Measurements from ENCODE around the gene LAMB1.

DNA sequence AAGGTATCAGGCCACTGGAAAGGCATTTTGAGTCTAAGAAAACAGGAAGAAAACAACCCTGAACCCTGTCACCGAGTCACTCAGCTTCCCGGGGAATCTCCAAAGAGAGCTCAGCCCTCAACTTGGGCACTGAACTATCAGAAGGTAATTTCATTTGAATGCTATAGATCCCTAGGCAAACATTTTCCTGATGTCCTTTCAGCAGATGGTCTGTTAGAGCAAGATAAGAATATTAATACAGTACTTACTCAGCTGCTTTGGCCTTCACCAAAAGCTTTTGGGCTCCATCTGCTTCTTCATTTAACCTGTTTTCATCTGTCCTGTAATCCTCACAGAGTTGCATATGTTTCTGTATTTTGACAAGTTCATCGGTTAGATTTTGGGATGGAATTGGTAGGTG, 34.2 kb upstream of the LAMB1 start:
- TF ChIP-seq, protein P1, sequence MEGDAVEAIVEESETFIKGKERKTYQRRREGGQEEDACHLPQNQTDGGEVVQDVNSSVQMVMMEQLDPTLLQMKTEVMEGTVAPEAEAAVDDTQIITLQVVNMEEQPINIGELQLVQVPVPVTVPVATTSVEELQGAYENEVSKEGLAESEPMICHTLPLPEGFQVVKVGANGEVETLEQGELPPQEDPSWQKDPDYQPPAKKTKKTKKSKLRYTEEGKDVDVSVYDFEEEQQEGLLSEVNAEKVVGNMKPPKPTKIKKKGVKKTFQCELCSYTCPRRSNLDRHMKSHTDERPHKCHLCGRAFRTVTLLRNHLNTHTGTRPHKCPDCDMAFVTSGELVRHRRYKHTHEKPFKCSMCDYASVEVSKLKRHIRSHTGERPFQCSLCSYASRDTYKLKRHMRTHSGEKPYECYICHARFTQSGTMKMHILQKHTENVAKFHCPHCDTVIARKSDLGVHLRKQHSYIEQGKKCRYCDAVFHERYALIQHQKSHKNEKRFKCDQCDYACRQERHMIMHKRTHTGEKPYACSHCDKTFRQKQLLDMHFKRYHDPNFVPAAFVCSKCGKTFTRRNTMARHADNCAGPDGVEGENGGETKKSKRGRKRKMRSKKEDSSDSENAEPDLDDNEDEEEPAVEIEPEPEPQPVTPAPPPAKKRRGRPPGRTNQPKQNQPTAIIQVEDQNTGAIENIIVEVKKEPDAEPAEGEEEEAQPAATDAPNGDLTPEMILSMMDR (IDR thresholded peaks at IDR 0.05) = no peak
- no peak for TF ChIP-seq POLR2A (IDR thresholded peaks at IDR 0.05)
